Eye (tissue), 1 donor: ENCODE results near the gene PCDHB14.
"Not testable (repeated sequence)": the region's sequence is repeated elsewhere in the genome, so short reads cannot be mapped to it uniquely, and the experiment has no call there.

Source experiments
- DNase-seq: peaks from one replicate; pipeline ENCODE4 v3.0.0-alpha.2; 2015

PCDHB14 gene

DNA sequence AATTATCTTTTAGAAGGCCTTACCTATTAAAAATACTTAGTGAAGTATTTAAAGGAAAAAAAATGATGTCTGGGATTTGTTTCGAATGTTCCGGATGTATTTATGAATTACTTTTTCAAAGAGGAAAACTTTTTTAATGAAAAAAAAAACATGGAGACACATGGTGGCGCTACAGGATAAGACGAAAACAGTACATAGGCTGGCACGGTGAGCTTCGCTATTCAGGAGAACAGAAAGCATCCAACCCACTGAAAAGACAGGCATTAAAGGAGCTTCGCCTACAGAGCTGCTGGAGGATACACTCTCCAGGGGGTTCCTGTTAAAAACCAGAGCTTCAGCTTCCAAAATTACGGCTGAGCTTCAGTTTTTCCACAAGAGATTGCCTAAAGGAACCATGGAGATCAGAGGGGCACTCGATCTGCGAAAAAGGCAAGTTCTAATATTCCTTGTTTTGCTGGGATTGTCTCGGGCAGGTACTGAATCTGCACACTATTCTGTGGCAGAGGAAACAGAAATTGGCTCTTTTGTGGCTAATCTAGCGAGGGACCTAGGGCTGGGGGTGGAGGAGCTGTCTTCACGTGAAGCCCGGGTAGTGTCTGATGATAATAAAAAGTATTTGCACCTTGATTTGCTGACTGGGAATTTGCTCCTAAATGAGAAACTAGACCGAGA, at the start of gene PCDHB14:
PCDHB14 (plus strand) TSS at position 232 of the 672 bp plus-strand sequence; CDS start at position 395, 163 bp downstream.
- DNase-seq: peak; percentile 51

DNA sequence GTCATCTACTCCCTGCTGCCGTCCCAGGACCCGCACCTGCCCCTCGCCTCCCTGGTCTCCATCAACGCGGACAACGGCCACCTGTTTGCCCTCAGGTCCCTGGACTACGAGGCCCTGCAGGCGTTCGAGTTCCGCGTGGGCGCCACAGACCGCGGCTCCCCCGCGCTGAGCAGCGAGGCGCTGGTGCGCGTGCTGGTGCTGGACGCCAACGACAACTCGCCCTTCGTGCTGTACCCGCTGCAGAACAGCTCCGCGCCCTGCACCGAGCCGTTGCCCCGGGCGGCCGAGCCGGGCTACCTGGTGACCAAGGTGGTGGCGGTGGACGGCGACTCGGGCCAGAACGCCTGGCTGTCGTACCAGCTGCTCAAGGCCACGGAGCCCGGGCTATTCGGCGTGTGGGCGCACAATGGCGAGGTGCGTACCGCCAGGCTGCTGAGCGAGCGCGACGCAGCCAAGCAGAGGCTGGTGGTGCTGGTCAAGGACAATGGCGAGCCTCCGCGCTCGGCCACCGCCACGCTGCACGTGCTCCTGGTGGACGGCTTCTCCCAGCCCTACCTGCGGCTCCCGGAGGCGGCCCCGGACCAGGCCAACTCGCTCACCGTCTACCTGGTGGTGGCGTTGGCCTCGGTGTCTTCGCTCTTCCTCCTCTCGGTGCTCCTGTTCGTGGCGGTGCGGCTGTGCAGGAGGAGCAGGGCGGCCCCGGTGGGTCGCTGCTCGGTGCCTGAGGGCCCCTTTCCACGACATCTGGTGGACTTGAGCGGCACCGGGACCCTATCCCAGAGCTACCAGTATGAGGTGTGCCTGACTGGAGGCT, 48.6 kb upstream of the PCDHB14 start:
- not testable (repeated sequence) for DNase-seq

DNA sequence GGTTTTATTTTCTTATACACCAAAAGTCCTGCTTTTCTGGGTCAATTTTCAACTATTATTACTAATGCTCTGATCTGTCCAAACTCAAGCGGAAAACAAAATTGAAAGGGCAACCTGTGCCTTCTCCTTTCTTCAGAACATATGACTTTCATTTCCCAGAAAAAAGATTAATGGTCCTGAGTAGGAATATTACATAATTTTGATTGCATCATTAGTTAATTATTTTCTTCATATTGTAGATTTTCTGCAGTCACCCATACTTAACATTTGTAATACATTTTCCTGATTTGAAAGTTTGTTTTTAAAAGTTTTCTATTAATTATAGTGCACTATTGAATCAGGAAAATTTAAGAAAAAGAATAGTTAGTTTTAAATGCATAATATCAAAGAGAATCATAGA, 47.2 kb upstream of the PCDHB14 start:
- DNase-seq: no peak

DNA sequence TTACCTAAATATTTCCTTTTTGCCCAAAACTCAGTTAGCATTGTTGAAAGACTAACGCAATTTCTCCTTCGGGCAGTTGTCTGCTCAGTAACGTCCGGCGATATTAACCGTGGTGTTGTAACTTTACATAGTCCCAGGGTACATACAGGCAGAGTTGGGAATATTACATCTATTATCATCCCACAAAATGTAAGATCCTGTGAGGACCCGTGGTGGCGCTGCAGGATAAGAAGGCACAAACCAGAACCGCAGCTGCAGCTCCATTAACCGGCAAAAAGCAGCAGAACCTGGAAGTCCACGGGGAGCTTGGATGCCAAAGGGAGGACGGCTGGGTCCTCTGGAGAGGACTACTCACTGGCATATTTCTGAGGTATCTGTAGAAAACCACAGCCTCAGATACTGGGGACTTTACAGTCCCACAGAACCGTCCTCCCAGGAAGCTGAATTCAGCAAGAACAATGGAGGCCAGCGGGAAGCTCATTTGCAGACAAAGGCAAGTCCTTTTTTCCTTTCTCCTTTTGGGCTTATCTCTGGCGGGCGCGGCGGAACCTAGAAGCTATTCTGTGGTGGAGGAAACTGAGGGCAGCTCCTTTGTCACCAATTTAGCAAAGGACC, 45.5 kb upstream of the PCDHB14 start, which contains the start of gene PCDHB8:
PCDHB8 (plus strand) TSS at position 214 of the 615 bp plus-strand sequence; CDS start at position 459, 245 bp downstream.
- not testable (repeated sequence) for DNase-seq

DNA sequence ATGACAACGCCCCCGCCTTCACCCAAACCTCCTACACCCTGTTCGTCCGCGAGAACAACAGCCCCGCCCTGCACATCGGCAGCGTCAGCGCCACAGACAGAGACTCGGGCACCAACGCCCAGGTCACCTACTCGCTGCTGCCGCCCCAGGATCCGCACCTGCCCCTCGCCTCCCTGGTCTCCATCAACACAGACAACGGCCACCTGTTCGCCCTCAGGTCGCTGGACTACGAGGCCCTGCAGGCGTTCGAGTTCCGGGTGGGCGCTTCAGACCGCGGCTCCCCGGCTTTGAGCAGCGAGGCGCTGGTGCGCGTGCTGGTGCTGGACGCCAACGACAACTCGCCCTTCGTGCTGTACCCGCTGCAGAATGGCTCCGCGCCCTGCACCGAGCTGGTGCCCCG, 43.8 kb upstream of the PCDHB14 start:
- DNase-seq: not testable (repeated sequence)

DNA sequence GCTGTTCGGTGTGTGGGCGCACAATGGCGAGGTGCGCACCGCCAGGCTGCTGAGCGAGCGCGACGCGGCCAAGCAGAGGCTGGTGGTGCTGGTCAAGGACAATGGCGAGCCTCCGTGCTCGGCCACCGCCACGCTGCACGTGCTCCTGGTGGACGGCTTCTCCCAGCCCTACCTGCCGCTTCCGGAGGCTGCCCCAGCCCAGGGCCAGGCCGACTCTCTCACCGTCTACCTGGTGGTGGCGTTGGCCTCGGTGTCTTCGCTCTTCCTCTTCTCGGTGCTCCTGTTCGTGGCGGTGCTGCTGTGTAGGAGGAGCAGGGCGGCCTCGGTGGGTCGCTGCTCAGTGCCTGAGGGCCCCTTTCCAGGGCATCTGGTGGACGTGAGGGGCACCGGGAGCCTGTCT, 43.3 kb upstream of the PCDHB14 start:
- not testable (repeated sequence) for DNase-seq

DNA sequence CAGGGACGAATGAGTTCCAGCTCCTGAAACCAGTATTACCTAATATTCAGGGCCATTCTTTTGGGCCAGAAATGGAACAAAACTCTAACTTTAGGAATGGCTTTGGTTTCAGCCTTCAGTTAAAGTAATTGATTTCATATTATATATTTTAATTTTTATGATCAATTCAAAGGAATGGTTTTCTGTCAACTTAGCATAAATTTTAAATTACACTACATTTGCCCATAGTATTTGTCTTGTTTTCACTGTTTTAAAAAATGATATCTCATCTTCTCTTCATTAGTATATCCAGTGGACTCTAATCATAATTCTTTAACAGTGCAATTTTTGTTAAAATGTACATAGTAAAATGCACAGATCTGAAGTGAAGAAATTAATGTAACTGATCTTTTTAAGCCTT, 42.8 kb upstream of the PCDHB14 start:
- no peak for DNase-seq

DNA sequence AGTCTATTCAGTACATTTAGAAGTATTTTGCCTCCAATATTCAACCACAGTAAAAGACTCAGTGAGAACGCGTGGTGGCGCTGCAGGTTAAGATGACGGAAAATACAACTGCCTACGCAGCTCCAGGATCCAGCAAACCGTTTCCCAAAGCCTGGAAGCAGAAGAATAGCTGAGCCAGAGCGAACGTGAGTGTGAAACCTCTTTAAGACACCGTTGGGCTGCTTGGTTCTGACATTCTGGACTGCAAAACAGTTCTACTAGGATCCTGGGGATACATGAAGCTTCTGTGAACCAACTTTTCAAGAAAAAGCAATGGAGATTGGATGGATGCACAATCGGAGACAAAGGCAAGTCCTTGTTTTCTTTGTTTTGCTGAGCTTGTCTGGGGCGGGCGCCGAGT, 40.9 kb upstream of the PCDHB14 start, which contains the start of gene PCDHB16:
PCDHB16 (plus strand) TSS at position 140 of the 400 bp plus-strand sequence; CDS start at position 313, 173 bp downstream.
- DNase-seq: peak; percentile 52

DNA sequence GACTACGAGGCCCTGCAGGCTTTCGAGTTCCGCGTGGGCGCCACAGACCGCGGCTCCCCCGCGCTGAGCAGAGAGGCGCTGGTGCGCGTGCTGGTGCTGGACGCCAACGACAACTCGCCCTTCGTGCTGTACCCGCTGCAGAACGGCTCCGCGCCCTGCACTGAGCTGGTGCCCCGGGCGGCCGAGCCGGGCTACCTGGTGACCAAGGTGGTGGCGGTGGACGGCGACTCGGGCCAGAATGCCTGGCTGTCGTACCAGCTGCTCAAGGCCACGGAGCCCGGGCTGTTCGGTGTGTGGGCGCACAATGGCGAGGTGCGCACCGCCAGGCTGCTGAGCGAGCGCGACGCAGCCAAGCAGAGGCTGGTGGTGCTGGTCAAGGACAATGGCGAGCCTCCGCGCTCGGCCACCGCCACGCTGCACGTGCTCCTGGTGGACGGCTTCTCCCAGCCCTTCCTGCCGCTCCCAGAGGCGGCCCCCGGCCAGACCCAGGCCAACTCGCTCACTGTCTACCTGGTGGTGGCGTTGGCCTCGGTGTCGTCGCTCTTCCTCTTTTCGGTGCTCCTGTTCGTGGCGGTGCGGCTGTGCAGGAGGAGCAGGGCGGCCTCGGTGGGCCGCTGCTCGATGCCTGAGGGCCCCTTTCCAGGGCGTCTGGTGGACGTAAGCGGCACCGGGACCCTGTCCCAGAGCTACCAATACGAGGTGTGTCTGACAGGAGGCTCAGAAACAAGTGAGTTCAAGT, 38.9 kb upstream of the PCDHB14 start:
- DNase-seq: not testable (repeated sequence)

DNA sequence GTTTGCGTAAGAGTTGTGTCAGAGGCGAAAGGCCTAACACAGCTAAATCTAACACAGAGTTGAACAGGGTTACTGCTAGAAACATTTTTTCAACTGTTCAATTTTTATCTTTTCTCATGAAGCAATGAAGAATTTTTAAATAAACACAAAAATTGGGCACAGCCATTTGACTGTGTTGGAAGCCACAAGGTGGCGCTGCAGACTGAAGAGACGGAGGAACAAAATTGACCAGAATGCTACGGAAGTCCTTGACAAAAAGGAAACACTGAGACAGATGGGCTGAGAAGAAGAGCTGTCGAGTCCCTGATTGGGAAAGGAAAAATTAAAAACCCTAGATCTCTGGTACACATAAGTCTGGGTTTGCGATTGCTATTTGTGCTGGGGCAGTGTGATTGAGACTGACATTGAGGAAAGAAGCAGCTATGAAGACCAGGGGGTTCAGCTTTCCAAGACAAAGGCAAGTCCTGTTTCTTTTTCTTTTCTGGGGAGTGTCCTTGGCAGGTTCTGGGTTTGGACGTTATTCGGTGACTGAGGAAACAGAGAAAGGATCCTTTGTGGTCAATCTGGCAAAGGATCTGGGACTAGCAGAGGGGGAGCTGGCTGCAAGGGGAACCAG, 36.1 kb upstream of the PCDHB14 start, which contains the start of gene PCDHB9:
PCDHB9 (plus strand) TSS at position 265 of the 616 bp plus-strand sequence; CDS start at position 423, 158 bp downstream.
- DNase-seq: peak; percentile 42

DNA sequence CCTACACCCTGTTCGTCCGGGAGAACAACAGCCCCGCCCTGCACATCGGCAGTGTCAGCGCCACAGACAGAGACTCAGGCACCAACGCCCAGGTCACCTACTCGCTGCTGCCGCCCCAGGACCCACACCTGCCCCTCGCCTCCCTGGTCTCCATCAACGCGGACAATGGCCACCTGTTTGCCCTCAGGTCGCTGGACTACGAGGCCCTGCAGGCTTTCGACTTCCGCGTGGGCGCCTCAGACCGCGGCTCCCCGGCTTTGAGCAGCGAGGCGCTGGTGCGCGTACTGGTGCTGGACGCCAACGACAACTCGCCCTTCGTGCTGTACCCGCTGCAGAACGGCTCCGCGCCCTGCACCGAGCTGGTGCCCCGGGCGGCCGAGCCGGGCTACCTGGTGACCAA, 34.5 kb upstream of the PCDHB14 start:
- not testable (repeated sequence) for DNase-seq

DNA sequence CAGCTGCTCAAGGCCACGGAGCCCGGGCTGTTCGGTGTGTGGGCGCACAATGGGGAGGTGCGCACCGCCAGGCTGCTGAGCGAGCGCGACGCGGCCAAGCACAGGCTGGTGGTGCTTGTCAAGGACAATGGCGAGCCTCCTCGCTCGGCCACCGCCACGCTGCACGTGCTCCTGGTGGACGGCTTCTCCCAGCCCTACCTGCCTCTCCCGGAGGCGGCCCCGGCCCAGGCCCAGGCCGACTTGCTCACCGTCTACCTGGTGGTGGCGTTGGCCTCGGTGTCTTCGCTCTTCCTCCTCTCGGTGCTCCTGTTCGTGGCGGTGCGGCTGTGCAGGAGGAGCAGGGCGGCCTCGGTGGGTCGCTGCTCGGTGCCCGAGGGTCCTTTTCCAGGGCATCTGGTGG, 34.0 kb upstream of the PCDHB14 start:
- not testable (repeated sequence) for DNase-seq

DNA sequence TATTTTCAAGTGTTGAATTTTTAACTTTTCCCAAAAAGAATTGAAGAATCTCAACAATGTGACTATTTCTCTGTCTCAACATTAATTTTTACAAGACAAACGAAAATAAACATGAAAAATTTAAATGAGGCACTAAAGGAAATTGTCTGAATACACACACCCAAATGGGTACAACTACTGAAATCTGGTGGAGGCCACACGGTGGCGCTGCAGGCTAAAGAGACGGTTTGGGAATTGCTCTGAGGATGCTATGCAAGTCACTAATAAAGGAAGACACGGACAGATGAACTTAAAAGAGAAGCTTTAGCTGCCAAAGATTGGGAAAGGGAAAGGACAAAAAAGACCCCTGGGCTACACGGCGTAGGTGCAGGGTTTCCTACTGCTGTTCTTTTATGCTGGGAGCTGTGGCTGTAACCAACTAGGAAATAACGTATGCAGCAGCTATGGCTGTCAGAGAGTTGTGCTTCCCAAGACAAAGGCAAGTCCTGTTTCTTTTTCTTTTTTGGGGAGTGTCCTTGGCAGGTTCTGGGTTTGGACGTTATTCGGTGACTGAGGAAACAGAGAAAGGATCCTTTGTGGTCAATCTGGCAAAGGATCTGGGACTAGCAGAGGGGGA, 30.9 kb upstream of the PCDHB14 start, which contains the start of gene PCDHB10:
PCDHB10 (plus strand) TSS at position 244 of the 616 bp plus-strand sequence; CDS start at position 444, 200 bp downstream.
- DNase-seq: peak; percentile 44

DNA sequence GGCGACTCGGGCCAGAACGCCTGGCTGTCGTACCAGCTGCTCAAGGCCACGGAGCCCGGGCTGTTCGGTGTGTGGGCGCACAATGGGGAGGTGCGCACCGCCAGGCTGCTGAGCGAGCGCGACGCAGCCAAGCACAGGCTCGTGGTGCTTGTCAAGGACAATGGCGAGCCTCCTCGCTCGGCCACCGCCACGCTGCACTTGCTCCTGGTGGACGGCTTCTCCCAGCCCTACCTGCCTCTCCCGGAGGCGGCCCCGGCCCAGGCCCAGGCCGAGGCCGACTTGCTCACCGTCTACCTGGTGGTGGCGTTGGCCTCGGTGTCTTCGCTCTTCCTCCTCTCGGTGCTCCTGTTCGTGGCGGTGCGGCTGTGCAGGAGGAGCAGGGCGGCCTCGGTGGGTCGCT, 28.8 kb upstream of the PCDHB14 start:
- not testable (repeated sequence) for DNase-seq

DNA sequence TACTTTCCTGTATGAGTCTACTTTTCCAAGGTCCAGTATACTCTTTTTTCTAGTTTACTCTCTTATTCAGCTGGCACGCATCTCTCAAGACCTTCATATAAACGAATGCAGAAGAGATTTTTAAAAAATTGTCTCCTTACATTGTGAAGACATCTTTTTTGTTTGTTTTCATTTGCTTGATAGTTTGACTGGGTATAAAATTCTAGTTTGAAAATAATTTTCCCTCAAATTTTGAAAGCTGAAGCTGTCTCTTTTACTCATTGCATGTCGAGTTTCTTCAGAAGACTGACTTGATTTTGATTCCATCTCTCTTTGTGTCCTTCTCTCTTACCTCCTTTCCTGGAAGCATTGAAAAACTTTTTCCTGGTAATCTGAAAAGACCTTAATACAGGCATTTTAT, 26.8 kb upstream of the PCDHB14 start:
- DNase-seq: no peak

DNA sequence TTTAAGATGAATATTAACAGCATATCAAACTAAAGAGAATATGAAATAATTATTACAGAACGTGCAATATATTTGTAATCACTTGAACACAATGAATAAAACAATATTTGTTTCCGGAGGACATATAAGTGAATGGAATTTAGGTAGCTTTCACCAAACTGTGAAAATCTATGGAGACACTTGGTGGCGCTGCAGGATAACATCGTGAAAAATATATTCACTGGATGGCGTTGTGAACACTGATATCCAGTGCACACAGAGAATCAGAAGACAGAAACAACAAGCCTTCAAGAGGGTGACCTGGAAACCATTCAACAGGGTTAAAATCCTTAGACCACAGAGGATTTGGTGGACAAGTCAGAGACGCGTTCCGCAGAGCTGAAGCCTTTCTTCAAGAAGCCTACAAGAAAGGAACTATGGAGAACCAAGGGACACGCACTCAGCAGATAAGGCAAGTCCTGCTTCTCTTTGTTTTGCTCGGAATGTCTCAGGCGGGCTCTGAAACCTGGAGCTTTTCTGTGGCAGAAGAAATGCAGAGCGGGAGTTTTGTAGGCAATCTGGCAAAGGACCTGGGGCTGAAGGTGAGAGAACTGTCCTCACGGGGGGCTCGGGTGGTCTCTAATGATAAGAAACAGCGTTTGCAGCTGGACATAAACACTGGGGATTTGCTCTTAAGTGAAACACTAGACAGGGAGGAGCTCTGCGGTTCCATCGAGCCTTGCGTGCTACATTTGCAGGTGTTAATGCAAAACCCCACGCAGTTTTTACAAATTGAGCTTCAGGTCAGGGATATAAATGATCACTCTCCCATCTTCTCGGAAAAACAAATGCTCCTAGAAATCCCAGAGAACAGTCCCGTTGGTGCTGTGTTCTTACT, 23.5 kb upstream of the PCDHB14 start, which contains the start of gene PCDHB11:
PCDHB11 (plus strand) TSS at position 269 of the 877 bp plus-strand sequence; CDS start at position 417, 148 bp downstream.
- DNase-seq: peak; percentile 26

DNA sequence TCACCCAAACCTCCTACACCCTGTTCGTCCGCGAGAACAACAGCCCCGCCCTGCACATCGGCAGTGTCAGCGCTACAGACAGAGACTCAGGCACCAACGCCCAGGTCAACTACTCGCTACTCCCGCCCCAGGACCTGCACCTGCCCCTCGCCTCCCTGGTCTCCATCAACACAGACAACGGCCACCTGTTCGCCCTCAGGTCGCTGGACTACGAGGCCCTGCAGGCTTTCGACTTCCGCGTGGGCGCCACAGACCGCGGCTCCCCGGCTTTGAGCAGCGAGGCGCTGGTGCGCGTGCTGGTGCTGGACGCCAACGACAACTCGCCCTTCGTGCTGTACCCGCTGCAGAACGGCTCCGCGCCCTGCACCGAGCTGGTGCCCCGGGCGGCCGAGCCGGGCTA, 22.0 kb upstream of the PCDHB14 start:
- DNase-seq: not testable (repeated sequence)

DNA sequence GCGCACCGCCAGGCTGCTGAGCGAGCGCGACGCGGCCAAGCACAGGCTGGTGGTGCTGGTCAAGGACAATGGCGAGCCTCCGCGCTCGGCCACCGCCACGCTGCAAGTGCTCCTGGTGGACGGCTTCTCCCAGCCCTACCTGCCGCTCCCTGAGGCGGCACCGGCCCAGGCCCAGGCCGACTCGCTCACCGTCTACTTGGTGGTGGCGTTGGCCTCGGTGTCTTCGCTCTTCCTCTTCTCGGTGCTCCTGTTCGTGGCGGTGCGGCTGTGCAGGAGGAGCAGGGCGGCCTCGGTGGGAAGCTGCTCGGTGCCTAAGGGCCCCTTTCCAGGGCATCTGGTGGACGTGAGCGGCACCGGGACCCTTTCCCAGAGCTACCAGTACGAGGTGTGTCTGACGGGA, 21.5 kb upstream of the PCDHB14 start:
- not testable (repeated sequence) for DNase-seq

DNA sequence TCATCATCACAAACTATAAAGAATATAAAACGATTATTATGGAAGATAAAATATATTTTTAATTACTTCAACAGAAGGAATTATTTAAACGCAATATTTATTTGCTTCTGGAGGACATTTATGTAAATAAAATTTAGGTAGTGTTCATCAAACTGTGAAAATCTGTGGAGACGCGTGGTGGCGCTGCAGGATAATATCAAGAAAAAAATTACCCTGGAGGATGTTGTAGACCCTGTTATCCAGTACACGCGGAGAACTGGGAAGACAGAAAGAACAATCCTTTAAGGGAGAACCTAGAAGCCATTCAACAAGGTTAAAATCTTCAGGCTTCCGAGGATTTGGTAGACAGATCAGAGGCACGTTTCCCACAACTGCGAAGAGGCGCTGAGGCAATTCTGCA, 14.7 kb upstream of the PCDHB14 start, which contains the start of gene PCDHB12:
PCDHB12 (plus strand) TSS at position 242 of the 400 bp plus-strand sequence. CDS start 189 bp downstream, outside the sequence.
- DNase-seq: peak; percentile 36

DNA sequence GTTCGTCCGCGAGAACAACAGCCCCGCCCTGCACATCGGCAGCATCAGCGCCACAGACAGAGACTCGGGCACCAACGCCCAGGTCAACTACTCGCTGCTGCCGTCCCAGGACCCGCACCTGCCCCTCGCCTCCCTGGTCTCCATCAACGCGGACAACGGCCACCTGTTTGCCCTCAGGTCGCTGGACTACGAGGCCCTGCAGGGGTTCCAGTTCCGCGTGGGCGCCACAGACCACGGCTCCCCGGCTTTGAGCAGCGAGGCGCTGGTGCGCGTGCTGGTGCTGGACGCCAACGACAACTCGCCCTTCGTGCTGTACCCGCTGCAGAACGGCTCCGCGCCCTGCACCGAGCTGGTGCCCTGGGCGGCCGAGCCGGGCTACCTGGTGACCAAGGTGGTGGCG, 12.9 kb upstream of the PCDHB14 start:
- not testable (repeated sequence) for DNase-seq
